HL-60 (cell line): ENCODE results near the gene KIF4B.

Experiments used
- DNase-seq, 2 experiments: peaks; one replicate each; pipeline ENCODE4 v3.0.0-alpha.2; 2010 to 2020; ENCODE audit warnings: low read depth in 1 of 2, low spot score in 1 of 2
- H3K27ac ChIP-seq: fragments of 250-450 bp; sonication (Bioruptor Pico); replicated peaks from 2 replicates; pipeline ENCODE4 v1.5.1; 2020; ENCODE audit warnings: mild to moderate bottlenecking, moderate library complexity
- H3K27me3 ChIP-seq: fragments of 250-450 bp; sonication (Bioruptor Pico); 2 replicates; pipeline ENCODE4 v1.5.1; 2021; ENCODE audit warnings: mild to moderate bottlenecking, moderate library complexity; ENCODE audit not compliant: insufficient read depth, poor library complexity, severe bottlenecking
- H3K4me3 ChIP-seq: replicated peaks from 2 replicates; pipeline ENCODE4 v1.5.1; 2011; ENCODE audit warnings: mild to moderate bottlenecking, control low read depth, low read length; ENCODE audit not compliant: insufficient read depth
- GABPA ChIP-seq: IDR thresholded peaks from 2 replicates; pipeline ENCODE4 v1.6.1; 2012; ENCODE audit warnings: low read depth
- POLR2AphosphoS5 ChIP-seq: IDR thresholded peaks from 2 replicates; pipeline ENCODE4 v1.6.1; 2012; ENCODE audit warnings: low read depth
- REST ChIP-seq: IDR thresholded peaks from 2 replicates; pipeline ENCODE4 v1.6.1; 2012; ENCODE audit warnings: low read depth; ENCODE audit not compliant: insufficient replicate concordance
- SPI1 ChIP-seq: IDR thresholded peaks from 2 replicates; pipeline ENCODE4 v1.6.1; 2012; ENCODE audit warnings: low read depth, mild to moderate bottlenecking, borderline replicate concordance
- TF ChIP-seq, protein P1 (sequence below): IDR thresholded peaks from one replicate; pipeline ENCODE4 v1.5.1; 2011; ENCODE audit warnings: low read length, control low read depth, inconsistent platforms; ENCODE audit not compliant: insufficient read depth

KIF4B gene

DNA sequence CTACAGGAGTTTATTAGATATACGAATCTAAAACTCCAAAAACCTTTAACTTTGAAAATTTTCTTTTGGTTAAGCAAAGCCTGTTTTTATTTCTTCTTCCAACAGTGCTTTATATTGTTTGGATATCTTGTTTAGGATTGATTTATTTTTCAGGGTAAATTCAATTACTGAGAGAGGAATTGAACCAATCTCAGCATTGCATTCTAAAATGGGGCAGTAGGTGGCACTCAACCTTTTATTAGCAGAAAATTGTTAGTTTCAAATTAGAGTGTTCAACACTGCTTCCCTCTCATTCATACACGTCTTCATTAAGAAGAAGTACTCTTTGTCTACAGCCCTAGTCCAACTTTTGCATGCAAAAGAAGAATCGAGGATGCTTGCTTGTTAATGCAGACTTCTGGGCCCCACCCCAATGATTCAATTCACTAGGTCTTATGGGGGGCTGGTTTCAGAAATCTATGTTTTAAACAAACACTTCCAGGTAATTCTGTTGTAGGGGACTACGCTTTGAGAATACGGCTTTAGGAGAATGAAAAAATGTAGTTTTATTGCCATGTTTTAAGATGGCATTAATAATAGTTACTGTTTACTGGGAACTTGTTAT, 46.0 kb upstream of the KIF4B start:
- H3K4me3 ChIP-seq = no peak overlapping the region
- no peaks in the 10 kb centered on the region for H3K27me3 ChIP-seq
- H3K27ac ChIP-seq = no peak overlapping the region
- no peak for DNase-seq
- TF ChIP-seq, protein P1, sequence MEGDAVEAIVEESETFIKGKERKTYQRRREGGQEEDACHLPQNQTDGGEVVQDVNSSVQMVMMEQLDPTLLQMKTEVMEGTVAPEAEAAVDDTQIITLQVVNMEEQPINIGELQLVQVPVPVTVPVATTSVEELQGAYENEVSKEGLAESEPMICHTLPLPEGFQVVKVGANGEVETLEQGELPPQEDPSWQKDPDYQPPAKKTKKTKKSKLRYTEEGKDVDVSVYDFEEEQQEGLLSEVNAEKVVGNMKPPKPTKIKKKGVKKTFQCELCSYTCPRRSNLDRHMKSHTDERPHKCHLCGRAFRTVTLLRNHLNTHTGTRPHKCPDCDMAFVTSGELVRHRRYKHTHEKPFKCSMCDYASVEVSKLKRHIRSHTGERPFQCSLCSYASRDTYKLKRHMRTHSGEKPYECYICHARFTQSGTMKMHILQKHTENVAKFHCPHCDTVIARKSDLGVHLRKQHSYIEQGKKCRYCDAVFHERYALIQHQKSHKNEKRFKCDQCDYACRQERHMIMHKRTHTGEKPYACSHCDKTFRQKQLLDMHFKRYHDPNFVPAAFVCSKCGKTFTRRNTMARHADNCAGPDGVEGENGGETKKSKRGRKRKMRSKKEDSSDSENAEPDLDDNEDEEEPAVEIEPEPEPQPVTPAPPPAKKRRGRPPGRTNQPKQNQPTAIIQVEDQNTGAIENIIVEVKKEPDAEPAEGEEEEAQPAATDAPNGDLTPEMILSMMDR = peak; percentile 1
- TF ChIP-seq REST = no peak
- no peak for TF ChIP-seq GABPA
- TF ChIP-seq POLR2AphosphoS5 = no peak
- no peak for TF ChIP-seq SPI1

DNA sequence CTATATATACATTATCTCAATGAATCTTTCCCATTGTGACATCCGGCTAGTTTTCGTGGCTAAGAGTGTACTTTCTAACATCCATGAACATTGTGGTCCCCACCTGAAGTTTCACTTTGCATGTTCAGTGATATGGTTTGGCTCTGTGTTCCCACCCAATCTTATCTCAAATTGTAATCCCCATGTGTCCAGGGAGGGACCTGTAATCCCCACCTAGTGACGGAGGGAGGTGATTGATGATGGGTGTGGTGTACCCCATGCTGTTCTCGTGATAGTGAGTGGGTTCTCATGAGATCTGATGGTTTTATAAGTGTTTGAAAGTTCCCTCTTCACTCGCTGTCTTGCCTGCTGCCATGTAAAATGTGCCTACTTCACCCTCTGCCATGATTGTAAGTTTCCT, 44.6 kb upstream of the KIF4B start:
- no peak overlapping the region for H3K4me3 ChIP-seq
- no peak for DNase-seq
- no peaks in the 10 kb centered on the region for H3K27me3 ChIP-seq
- H3K27ac ChIP-seq = no peak overlapping the region
- no peak for TF ChIP-seq REST
- TF ChIP-seq SPI1 = no peak
- no peak for TF ChIP-seq POLR2AphosphoS5
- TF ChIP-seq, protein P1 = no peak
- TF ChIP-seq GABPA = no peak

GRCh38 chr5:154970759-154971158, 42.8 kb upstream of the KIF4B start:
- no peak overlapping the region for H3K4me3 ChIP-seq
- H3K27me3 ChIP-seq = no peaks in the 10 kb centered on the region
- H3K27ac ChIP-seq = no peak overlapping the region
- DNase-seq = no peak
- no peak for TF ChIP-seq SPI1
- TF ChIP-seq POLR2AphosphoS5 = no peak
- TF ChIP-seq, protein P1 = no peak
- no peak for TF ChIP-seq GABPA
- TF ChIP-seq REST = no peak
